GM12875 (cell line): ENCODE data around the gene COL5A1.
"Not testable (repeated sequence)": the region's sequence is repeated elsewhere in the genome, so short reads cannot be mapped to it uniquely, and the experiment has no call there.

Experiments
- H3K4me3 ChIP-seq: one replicate; pipeline ENCODE4 v1.5.1; 2011; ENCODE audit warnings: low read depth, low read length, control low read depth
- TF ChIP-seq, protein P1 (sequence below): IDR thresholded peaks from 2 replicates; pipeline ENCODE4 v1.5.1; 2011; ENCODE audit warnings: low read depth, mild to moderate bottlenecking, control low read depth, inconsistent platforms, low read length, moderate library complexity, borderline replicate concordance; ENCODE audit not compliant: insufficient read depth

COL5A1 gene

GRCh38 chr9:134640506-134641172 is 964 bp upstream of the COL5A1 start:
- no peak overlapping the region for H3K4me3 ChIP-seq
- TF ChIP-seq, protein P1, sequence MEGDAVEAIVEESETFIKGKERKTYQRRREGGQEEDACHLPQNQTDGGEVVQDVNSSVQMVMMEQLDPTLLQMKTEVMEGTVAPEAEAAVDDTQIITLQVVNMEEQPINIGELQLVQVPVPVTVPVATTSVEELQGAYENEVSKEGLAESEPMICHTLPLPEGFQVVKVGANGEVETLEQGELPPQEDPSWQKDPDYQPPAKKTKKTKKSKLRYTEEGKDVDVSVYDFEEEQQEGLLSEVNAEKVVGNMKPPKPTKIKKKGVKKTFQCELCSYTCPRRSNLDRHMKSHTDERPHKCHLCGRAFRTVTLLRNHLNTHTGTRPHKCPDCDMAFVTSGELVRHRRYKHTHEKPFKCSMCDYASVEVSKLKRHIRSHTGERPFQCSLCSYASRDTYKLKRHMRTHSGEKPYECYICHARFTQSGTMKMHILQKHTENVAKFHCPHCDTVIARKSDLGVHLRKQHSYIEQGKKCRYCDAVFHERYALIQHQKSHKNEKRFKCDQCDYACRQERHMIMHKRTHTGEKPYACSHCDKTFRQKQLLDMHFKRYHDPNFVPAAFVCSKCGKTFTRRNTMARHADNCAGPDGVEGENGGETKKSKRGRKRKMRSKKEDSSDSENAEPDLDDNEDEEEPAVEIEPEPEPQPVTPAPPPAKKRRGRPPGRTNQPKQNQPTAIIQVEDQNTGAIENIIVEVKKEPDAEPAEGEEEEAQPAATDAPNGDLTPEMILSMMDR, result no peak

DNA sequence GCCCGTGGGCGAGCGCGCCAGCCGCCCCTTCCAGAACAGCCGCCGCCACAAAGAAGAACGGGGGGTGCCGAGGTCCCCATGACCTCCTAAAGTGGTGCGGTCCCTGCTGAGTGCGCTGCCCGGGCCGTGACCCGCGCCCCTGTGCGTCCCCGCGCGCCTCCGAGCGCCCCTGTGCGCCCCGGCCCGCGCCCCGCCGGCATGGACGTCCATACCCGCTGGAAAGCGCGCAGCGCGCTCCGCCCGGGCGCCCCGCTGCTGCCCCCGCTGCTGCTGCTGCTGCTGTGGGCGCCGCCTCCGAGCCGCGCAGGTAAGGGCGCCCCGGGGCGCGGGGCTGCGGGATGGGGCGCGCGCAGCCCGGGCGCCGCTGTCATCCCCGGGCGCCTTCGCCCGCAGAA is 384 bp downstream of the COL5A1 start:
- TF ChIP-seq, protein P1, result no peak
- H3K4me3 ChIP-seq, result no peak overlapping the region

GRCh38 chr9:134642385-134643181 is 980 bp downstream of the COL5A1 start:
- no peak overlapping the region for H3K4me3 ChIP-seq
- TF ChIP-seq, protein P1, result no peak

DNA sequence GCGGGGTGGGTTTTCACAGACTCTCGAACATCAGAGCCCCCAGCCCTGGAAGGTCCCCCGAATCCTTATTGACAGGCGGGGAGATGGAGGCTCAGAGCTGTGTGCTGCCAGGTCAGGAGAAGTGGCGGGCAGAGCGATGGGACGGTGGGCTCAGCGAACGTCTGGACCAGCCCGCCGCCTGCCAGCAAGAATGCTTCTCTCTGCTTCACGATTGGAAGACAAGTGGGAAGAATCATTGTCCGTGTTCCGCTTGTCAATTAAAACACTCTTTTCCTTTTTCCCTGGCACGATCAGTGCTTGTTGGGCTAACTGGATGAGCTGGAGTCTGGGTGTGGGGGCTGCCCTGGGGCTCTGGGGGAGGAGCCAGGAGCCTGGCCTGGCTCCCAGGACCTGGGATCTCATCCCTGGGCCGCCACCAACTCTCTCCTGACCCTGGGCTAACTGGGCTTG is 1.6 kb downstream of the COL5A1 start:
- H3K4me3 ChIP-seq, result no peak overlapping the region
- TF ChIP-seq, protein P1, result no peak

DNA sequence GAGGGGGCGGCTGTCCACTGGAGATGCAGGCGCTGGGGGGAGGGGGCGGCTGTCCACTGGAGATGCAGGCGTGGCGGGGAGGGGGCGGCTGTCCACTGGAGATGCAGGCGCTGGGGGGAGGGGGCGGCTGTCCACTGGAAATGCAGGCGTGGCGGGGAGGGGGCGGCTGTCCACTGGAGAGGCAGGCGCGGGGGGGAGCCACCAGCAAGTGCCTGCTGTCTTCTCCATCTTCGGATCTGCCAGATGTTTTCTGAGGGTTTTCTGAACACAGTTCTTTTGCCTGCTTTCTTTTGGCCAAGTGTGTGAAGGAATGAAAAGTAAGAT is 2.8 kb downstream of the COL5A1 start:
- not testable (repeated sequence) for H3K4me3 ChIP-seq

- TF ChIP-seq, protein P1, result no peak
- no peak overlapping the region for H3K4me3 ChIP-seq
Observed at GRCh38 chr9:134644725-134645606, 3.4 kb downstream of the COL5A1 start.

DNA sequence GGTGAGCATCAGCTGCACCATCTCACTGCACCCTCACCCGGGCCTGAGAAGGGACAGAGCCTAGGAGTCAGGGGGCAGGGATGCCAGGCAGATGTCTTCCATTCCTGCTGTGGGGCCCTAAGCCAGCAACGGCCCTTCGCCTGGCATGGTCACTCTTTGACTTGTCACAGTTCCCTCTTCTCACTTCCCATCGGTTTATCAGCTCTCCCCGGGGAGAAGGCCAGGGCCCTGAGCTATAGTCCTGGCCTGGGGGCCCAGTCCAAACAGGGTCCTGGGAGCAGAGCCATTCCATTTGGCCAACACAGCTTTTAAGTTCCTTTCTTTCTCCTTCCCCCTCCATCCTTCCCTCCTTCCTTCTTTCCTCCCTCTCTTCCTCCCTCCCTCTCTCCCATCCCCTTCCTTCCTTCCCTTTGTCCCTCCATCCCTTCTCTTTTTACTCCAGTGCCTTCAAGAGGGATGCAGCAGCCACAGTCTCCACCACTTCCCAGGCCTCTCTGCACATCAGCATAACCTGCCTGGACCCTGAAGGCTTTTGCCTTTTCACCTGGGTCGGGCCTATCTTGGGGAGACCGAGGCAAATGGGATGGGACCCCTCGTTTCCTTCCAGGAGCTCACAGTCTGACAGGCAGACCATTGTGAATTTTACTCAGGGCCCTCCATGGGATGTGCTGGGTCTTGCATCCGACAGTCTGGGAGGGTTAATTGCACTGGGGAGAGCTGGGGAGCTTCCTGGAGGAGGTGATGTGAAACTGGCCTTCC is 4.2 kb downstream of the COL5A1 start:
- H3K4me3 ChIP-seq, result no peak overlapping the region
- TF ChIP-seq, protein P1, result no peak
